Astrocyte (in vitro differentiated cells and primary cell): ENCODE data around the gene CHST11.
"Not testable (repeated sequence)": the region's sequence is repeated elsewhere in the genome, so short reads cannot be mapped to it uniquely, and the experiment has no call there.

ENCODE experiments used
- EZH2 ChIP-seq: IDR thresholded peaks from 2 replicates; pipeline ENCODE4 v1.6.1; 2012; ENCODE audit warnings: mild to moderate bottlenecking, low read length, inconsistent platforms; ENCODE audit not compliant: insufficient read depth
- TF ChIP-seq, protein P1 (sequence below): IDR thresholded peaks from 2 replicates; pipeline ENCODE4 v1.5.1; 2011; ENCODE audit warnings: low read depth, mild to moderate bottlenecking, inconsistent platforms, low read length, moderate library complexity; ENCODE audit not compliant: insufficient read depth

DNA sequence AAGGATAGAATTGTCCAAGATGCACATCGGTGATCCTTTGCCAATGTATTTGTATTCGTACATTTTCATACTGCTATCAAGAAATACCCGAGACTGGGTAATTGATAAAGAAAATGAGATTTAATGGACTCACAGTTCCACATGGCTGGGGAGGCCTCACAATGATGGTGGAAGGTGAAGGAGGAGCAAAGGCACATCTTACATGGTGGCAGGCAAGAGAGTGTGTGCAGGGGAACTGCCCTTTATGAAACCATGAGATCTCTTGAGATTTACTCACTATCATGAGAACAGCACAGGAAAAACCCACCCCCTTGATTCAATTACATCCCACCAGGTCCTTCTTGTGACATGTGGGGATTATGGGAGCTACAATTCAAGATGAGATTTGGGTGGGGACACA lies 107.9 kb downstream of the CHST11 start:
- TF ChIP-seq, protein P1, sequence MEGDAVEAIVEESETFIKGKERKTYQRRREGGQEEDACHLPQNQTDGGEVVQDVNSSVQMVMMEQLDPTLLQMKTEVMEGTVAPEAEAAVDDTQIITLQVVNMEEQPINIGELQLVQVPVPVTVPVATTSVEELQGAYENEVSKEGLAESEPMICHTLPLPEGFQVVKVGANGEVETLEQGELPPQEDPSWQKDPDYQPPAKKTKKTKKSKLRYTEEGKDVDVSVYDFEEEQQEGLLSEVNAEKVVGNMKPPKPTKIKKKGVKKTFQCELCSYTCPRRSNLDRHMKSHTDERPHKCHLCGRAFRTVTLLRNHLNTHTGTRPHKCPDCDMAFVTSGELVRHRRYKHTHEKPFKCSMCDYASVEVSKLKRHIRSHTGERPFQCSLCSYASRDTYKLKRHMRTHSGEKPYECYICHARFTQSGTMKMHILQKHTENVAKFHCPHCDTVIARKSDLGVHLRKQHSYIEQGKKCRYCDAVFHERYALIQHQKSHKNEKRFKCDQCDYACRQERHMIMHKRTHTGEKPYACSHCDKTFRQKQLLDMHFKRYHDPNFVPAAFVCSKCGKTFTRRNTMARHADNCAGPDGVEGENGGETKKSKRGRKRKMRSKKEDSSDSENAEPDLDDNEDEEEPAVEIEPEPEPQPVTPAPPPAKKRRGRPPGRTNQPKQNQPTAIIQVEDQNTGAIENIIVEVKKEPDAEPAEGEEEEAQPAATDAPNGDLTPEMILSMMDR = not testable (repeated sequence)
- TF ChIP-seq EZH2 = not testable (repeated sequence)
